ENCODE measurements around the gene JAML. TPM values are rescaled to one million over a fixed set of nuclear protein-coding genes. Genes with fewer than 3 reads are reported as not detected.

The JAML gene
- total and polyA plus RNA-seq, 2 of the 8 experiments (the other 6 are each of a cell fraction or from before 2014, with no cell fraction given), result 0.12 to 0.58 TPM

DNA sequence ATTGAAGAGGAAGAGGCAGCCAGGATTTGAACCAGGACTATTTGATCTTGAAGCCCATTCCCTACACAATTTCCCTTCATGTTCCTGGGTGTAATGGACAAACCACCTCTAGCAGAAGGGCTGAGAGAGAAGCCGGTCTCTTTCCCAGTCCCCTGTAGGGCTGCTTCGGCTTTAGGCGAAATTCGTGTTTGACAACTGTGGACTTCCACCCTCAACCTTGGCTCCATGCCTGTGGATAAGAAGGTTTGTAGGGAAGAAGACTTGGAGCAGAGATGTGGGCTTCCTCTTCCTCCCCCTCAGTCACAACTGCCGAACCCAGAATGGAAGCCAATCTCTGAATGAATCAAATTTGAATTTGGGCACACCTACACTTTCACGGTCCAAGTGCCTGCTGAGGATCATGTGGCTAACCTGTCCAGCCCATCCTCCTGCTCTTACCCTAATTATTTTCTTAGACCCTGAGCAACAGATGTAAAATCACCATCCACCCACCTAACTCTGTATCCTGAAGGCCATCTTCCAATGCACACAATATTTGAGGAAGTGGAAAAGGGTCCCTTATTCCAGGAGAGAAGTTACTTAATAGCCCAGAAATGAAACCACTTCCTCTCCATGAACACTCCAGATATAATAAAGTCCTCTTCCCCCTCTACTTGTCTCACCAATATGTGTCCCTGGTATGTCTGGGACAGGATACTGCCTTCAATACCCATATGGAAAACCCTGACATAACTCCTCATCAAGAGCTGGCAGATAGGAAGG, 38.3 kb downstream of the JAML start:
- H3K23ac ChIP-seq (ENCODE audit: insufficient read length), result no peak overlapping the region
- H2BK12ac ChIP-seq (ENCODE audit: low read depth, low read length), result no peak overlapping the region
- CTCF ChIA-PET (ENCODE audit: partially characterized antibody), result interaction anchor here (0.6 to 2.4 kb wide), 3 partner anchors 15 to 104 kb away, joined by 3 to 11 read pairs (median 3); no protein-coding TSS in a partner anchor
- no peaks in the 10 kb centered on the region for H3K79me1 ChIP-seq (ENCODE audit: low read depth, low read length)
- H3K36me3 ChIP-seq (ENCODE audit: control insufficient read depth in 2 of 4, insufficient read depth in 4 of 4, low read length in 3 of 4), result no peaks in the 10 kb centered on the region
- H3K4me1 ChIP-seq (replicated peaks in 1 of 4; ENCODE audit: control insufficient read depth in 3 of 4, insufficient read depth in 4 of 4, low read length in 3 of 4), result no peaks in the 10 kb centered on the region; a peak in 1 of 7 replicates
- 84% methylated on average over 6 of the region's 6 CpGs; no CpG with 5 or more reads in 1 of the 2 experiments for WGBS, 2 experiments (ENCODE audit: extremely low coverage in 1 of 2, insufficient coverage in 1 of 2, insufficient read length in 1 of 2, insufficient replicate concordance in 2 of 2, low coverage in 1 of 2, low lambda C conversion rate in 2 of 2, missing lambda C conversion rate in 1 of 2)
- no peak overlapping the region for H2BK15ac ChIP-seq (ENCODE audit: low read length)
- H4K5ac ChIP-seq (ENCODE audit: insufficient read length, low read depth, low read length), result no peak overlapping the region
- no peak overlapping the region for H3K14ac ChIP-seq (ENCODE audit: insufficient read length)
- H3K9me3 ChIP-seq (ENCODE audit: insufficient read depth in 2 of 2, low read depth in 1 of 2, low read length in 1 of 2), result no peaks in the 10 kb centered on the region
- H4K20me1 ChIP-seq (replicated peaks in 1 of 2; ENCODE audit: control insufficient read depth in 1 of 2, insufficient read depth in 2 of 2, low read length in 2 of 2), result no peaks in the 10 kb centered on the region
- H2BK20ac ChIP-seq (ENCODE audit: low read length), result no peak overlapping the region
- no peak overlapping the region for H2BK120ac ChIP-seq (replicated peaks; ENCODE audit: low read depth, low read length)
- H2BK5ac ChIP-seq (ENCODE audit: low read depth, low read length), result no peak overlapping the region
- H2AFZ ChIP-seq (ENCODE audit: low read length), result no peak overlapping the region
- H4K91ac ChIP-seq (replicated peaks; ENCODE audit: insufficient read length, low read length), result no peak overlapping the region
- POLR2A ChIA-PET (ENCODE audit: partially characterized antibody), result no interaction called here
- DNase-seq (ENCODE audit: low read depth in 1 of 2, low spot score in 2 of 2) (no peak), FAIRE-seq (no peak)
- no peaks in the 10 kb centered on the region for H3K79me2 ChIP-seq (ENCODE audit: control insufficient read depth in 1 of 2, insufficient read depth in 2 of 2, low read length in 2 of 2)
- H3K4ac ChIP-seq (replicated peaks; ENCODE audit: insufficient read length, low read depth, low read length), result no peak overlapping the region
- no peak overlapping the region for H2AK5ac ChIP-seq (ENCODE audit: low read depth, low read length)
- H3K23me2 ChIP-seq (ENCODE audit: low read depth, low read length), result 0 out of 2 replicates have a peak, but pooled peaks cover 1% of the 10 kb centered on the region
- no peak overlapping the region for H3K18ac ChIP-seq (ENCODE audit: extremely low read depth, low read length)
- H3K4me3 ChIP-seq (ENCODE audit: extremely low read depth in 1 of 4, insufficient read depth in 2 of 4, low read depth in 3 of 4, low read length in 4 of 4), result no peak overlapping the region
- H3K27ac ChIP-seq (ENCODE audit: low read depth, low read length), result no peak overlapping the region
- no peak overlapping the region for H3K9ac ChIP-seq (replicated peaks in 1 of 4; ENCODE audit: extremely low read depth in 1 of 4, low read depth in 3 of 4, low read length in 3 of 4)
- no peak overlapping the region for H3K56ac ChIP-seq (replicated peaks; ENCODE audit: insufficient read length, low read depth, low read length)
- no peak overlapping the region for H4K8ac ChIP-seq (ENCODE audit: extremely low read depth, insufficient read depth, low read length)
- H3K4me2 ChIP-seq (ENCODE audit: insufficient read depth in 1 of 2, low read depth in 2 of 2, low read length in 2 of 2), result no peak overlapping the region
- no peaks in the 10 kb centered on the region for H3K27me3 ChIP-seq (replicated peaks in 1 of 4; ENCODE audit: control insufficient read depth in 3 of 4, extremely low read depth in 1 of 4, insufficient read depth in 3 of 4, low read length in 3 of 4)
- TF ChIP-seq CEBPB (IDR thresholded peaks at IDR 0.05; ENCODE audit: low read depth, low read length) (no peak), KDM5A (IDR thresholded peaks at IDR 0.05; ENCODE audit: low read length) (no peak), KDM4A (IDR thresholded peaks at IDR 0.05; ENCODE audit: low read depth, low read length, severe bottlenecking) (no peak), KDM1A (IDR thresholded peaks at IDR 0.05; ENCODE audit: borderline replicate concordance, low read length) (no peak), SP4 (IDR thresholded peaks at IDR 0.05; ENCODE audit: low read length) (no peak), ASH2L (IDR thresholded peaks at IDR 0.05; ENCODE audit: low read length) (no peak), RAD21 (IDR thresholded peaks at IDR 0.05 in 1 of 2, conservative IDR thresholded peaks at IDR 0.05 in 1 of 2; ENCODE audit: low read depth in 2 of 2, low read length in 2 of 2) (no peak), SAP30 (IDR thresholded peaks at IDR 0.05; ENCODE audit: insufficient read depth, insufficient replicate concordance, low read length) (no peak), CBX5 (IDR thresholded peaks at IDR 0.05; ENCODE audit: low read depth, low read length) (no peak), JUND (IDR thresholded peaks at IDR 0.05; ENCODE audit: low read length) (no peak), SP1 (IDR thresholded peaks at IDR 0.05; ENCODE audit: low read depth, low read length) (no peak), CTBP2 (IDR thresholded peaks at IDR 0.05; ENCODE audit: borderline replicate concordance, insufficient read depth, insufficient read length, low read length) (no peak), TAF1 (IDR thresholded peaks at IDR 0.05; ENCODE audit: low read depth, low read length) (no peak)

Measured in H1 (cell line).